Suprapubic skin (tissue), 4 donors: Measurements from ENCODE around the gene GORASP1. TPM values are rescaled to one million over a fixed set of nuclear protein-coding genes. Genes with fewer than 3 reads are reported as not detected.

Source experiments
- DNase-seq, 2 donors: peaks; one replicate each; pipeline ENCODE4 v3.0.0-alpha.2; 2019; ENCODE audit warnings: low spot score in 2 of 2
- H3K27ac ChIP-seq: fragments of 200-600 bp; sonication (generic); one replicate; pipeline ENCODE4 v1.5.1; 2019
- H3K27me3 ChIP-seq: fragments of 200-600 bp; sonication (generic); one replicate; pipeline ENCODE4 v1.5.1; 2019
- H3K36me3 ChIP-seq: fragments of 200-600 bp; sonication (generic); one replicate; pipeline ENCODE4 v1.5.1; 2019
- H3K4me1 ChIP-seq: fragments of 200-600 bp; sonication (generic); one replicate; pipeline ENCODE4 v1.5.1; 2019
- H3K4me3 ChIP-seq: fragments of 200-600 bp; sonication (generic); one replicate; pipeline ENCODE4 v1.5.1; 2019; ENCODE audit warnings: mild to moderate bottlenecking
- H3K9me3 ChIP-seq: fragments of 200-600 bp; sonication (generic); one replicate; pipeline ENCODE4 v1.5.1; 2019
- EP300 ChIP-seq: sonication (generic); formaldehyde crosslinking; IDR thresholded peaks from one replicate; pipeline ENCODE4 v1.6.1; 2017; ENCODE audit warnings: antibody characterized with exemption
- POLR2A ChIP-seq, 2 donors: fragments of 450-650 bp; IDR thresholded peaks; one replicate each; pipeline ENCODE4 v1.6.1; 2017; ENCODE audit warnings: antibody characterized with exemption in 2 of 2, mild to moderate bottlenecking in 2 of 2, moderate library complexity in 2 of 2
- POLR2AphosphoS5 ChIP-seq, 3 donors: sonication (generic); formaldehyde crosslinking; IDR thresholded peaks; one replicate each; pipeline ENCODE4 v1.6.1; 2017; ENCODE audit warnings: antibody characterized with exemption in 3 of 3
- WGBS: methylation state at CpG from one replicate; pipeline ENCODE4 v1.1.5; 2018; 5-methylcytosine and 5-hydroxymethylcytosine counted together
- total RNA-seq, 4 donors: library from RNA; depleted of rRNA; stranded (reverse); fragments of >200 nt; gene quantifications; one replicate each; pipeline ENCODE4 v1.1.0, GENCODE V29; 2016
- TF ChIP-seq, protein P1 (sequence below), 2 donors: fragments of 200-600 bp in 1 of 2; fragments of 450-650 bp in 1 of 2; sonication (generic) in 1 of 2; IDR thresholded peaks; one replicate each; pipeline ENCODE4 v1.5.1; 2016 to 2019; ENCODE audit warnings: antibody characterized with exemption in 2 of 2, mild to moderate bottlenecking in 1 of 2, moderate library complexity in 1 of 2

The GORASP1 gene
- total RNA-seq, 4 donors from 2014 or later, result 51.3 to 101 (median 73.8) TPM

- H3K4me3 ChIP-seq, result no peak overlapping the region
- TF ChIP-seq, protein P1, sequence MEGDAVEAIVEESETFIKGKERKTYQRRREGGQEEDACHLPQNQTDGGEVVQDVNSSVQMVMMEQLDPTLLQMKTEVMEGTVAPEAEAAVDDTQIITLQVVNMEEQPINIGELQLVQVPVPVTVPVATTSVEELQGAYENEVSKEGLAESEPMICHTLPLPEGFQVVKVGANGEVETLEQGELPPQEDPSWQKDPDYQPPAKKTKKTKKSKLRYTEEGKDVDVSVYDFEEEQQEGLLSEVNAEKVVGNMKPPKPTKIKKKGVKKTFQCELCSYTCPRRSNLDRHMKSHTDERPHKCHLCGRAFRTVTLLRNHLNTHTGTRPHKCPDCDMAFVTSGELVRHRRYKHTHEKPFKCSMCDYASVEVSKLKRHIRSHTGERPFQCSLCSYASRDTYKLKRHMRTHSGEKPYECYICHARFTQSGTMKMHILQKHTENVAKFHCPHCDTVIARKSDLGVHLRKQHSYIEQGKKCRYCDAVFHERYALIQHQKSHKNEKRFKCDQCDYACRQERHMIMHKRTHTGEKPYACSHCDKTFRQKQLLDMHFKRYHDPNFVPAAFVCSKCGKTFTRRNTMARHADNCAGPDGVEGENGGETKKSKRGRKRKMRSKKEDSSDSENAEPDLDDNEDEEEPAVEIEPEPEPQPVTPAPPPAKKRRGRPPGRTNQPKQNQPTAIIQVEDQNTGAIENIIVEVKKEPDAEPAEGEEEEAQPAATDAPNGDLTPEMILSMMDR (IDR thresholded peaks at IDR 0.05), result no peak
- no peak for TF ChIP-seq POLR2AphosphoS5 (IDR thresholded peaks at IDR 0.05)
- no peak for TF ChIP-seq POLR2A (IDR thresholded peaks at IDR 0.05)
- TF ChIP-seq EP300, result no peak
- no peaks in the 10 kb centered on the region for H3K27me3 ChIP-seq
- H3K9me3 ChIP-seq, result no peaks in the 10 kb centered on the region
- H3K27ac ChIP-seq, result no peak overlapping the region
- H3K36me3 ChIP-seq, result peaks cover 64% of the 10 kb centered on the region
- WGBS, result 95% methylated on average over 2 of the region's 2 CpGs
- H3K4me1 ChIP-seq, result peaks cover 18% of the 10 kb centered on the region
- no peak for DNase-seq
These were observed 7.5 kb downstream of the GORASP1 start for GRCh38 chr3:39099738-39100499.

DNA sequence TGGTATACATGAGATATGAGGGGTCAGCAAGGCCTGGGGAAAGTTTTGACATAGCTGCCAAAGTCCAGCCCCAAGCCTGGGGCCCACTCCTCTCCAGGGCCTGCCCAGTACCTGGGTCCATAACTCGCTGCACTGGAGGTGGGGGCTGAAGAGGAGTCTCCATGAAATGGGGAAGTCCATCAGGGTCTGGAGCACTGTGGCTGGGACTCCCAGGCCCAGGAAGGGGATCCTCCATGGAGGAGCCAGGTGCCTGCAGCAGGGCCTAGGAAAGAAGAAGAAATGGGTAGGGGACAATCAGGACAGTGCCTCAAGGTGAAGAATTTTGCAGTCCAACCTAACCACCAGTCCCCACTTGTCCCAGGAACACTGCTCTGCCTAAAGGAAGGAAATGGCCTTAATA lies 8.2 kb downstream of the GORASP1 start:
- H3K4me1 ChIP-seq, result peaks cover 11% of the 10 kb centered on the region
- WGBS, result 78% methylated on average over 1 of the region's 1 CpG
- H3K27ac ChIP-seq, result no peak overlapping the region
- no peak overlapping the region for H3K4me3 ChIP-seq
- no peaks in the 10 kb centered on the region for H3K27me3 ChIP-seq
- H3K36me3 ChIP-seq, result peaks cover 71% of the 10 kb centered on the region
- no peaks in the 10 kb centered on the region for H3K9me3 ChIP-seq
- no peak for DNase-seq
- TF ChIP-seq, protein P1 (IDR thresholded peaks at IDR 0.05), result no peak
- TF ChIP-seq EP300 (no peak), POLR2AphosphoS5 (IDR thresholded peaks at IDR 0.05) (no peak), POLR2A (IDR thresholded peaks at IDR 0.05) (no peak)

- DNase-seq, result no peak
- Histone ChIP-seq H3K27me3 (no peaks in the 10 kb centered on the region), H3K4me1 (peaks cover 4% of the 10 kb centered on the region), H3K9me3 (no peaks in the 10 kb centered on the region), H3K36me3 (peaks cover 78% of the 10 kb centered on the region), H3K4me3 (no peak overlapping the region), H3K27ac (no peak overlapping the region)
- 89% methylated on average over 6 of the region's 8 CpGs for WGBS
- no peak for TF ChIP-seq POLR2A (IDR thresholded peaks at IDR 0.05)
These were observed 8.9 kb downstream of the GORASP1 start for GRCh38 chr3:39098473-39099000.

GRCh38 chr3:39097716-39098472 lies 9.5 kb downstream of the GORASP1 start:
- Histone ChIP-seq H3K4me1 (no peaks in the 10 kb centered on the region), H3K4me3 (no peak overlapping the region), H3K27ac (no peak overlapping the region), H3K27me3 (no peaks in the 10 kb centered on the region), H3K36me3 (peaks cover 84% of the 10 kb centered on the region), H3K9me3 (no peaks in the 10 kb centered on the region)
- 73% methylated on average over 4 of the region's 8 CpGs for WGBS
- TF ChIP-seq, protein P1 (IDR thresholded peaks at IDR 0.05), result no peak
- TF ChIP-seq POLR2A (IDR thresholded peaks at IDR 0.05) (no peak), POLR2AphosphoS5 (IDR thresholded peaks at IDR 0.05) (no peak), EP300 (no peak)
- DNase-seq, result no peak

DNA sequence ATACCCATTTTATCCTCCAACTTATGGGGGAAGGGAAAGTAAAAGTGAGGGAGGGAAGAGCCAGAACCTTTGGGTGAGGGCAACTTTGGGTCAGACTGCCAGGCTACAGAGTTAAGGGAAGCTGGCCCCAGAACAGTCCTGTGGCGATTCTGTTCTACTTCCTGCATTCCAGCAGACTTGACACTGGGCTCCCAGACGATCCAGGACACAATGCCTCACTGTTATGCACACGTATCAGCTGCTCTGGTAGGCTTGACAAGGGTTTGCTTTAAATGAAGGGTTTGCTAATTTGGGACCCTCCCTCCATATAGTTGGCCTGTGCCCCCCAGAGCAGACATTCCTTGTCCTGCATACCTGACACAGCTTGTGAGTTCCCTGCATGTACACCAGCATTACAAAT lies 10.7 kb downstream of the GORASP1 start:
- Histone ChIP-seq H3K4me3 (no peak overlapping the region), H3K27me3 (no peaks in the 10 kb centered on the region), H3K27ac (no peak overlapping the region), H3K4me1 (no peaks in the 10 kb centered on the region), H3K36me3 (peaks cover 95% of the 10 kb centered on the region), H3K9me3 (no peaks in the 10 kb centered on the region)
- 54% methylated on average over 3 of the region's 3 CpGs for WGBS
- TF ChIP-seq POLR2A (IDR thresholded peaks at IDR 0.05), result no peak
- TF ChIP-seq POLR2AphosphoS5 (IDR thresholded peaks at IDR 0.05), result no peak
- TF ChIP-seq, protein P1 (IDR thresholded peaks at IDR 0.05), result no peak
- TF ChIP-seq EP300, result no peak
- DNase-seq, result no peak
